Measurements from ENCODE around the gene SLC10A2. TPM values are rescaled to one million over a fixed set of nuclear protein-coding genes. Genes with fewer than 3 reads are reported as not detected.

SLC10A2 gene
- total and polyA plus RNA-seq, 2 of the 4 experiments (the other 2 are of a cell fraction), result not detected

DNA sequence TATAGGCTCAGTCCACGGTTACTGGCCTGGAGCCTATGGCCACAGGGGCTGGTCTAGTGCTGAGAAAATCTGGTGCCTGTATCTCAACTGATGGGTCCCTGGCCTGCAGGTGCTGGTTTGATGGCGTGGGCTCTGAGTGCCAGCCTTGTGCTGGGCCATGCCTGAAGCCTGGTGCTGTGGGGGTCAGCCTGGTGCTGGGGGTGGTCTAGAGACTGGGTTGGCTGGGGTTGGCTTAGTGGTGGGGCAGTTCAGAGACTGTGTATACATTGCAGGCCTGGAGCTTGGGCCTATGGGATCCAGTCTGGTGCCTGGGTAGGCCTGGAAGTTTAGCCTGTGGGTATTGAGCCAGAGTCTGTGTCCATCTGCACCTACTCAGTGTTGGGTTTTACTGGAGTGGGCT lies 36.4 kb downstream of the SLC10A2 start:
- TF ChIP-seq BHLHE40 (IDR thresholded peaks at IDR 0.05; ENCODE audit: low read depth, low read length) (no peak), NFE2L2 (IDR thresholded peaks at IDR 0.05; ENCODE audit: low read depth, low read length) (no peak), SMC3 (IDR thresholded peaks at IDR 0.05; ENCODE audit: low read depth, low read length) (no peak), MAZ (IDR thresholded peaks at IDR 0.05; ENCODE audit: borderline replicate concordance, low read depth, low read length) (no peak), RCOR1 (IDR thresholded peaks at IDR 0.05; ENCODE audit: insufficient replicate concordance, low read length) (no peak), RAD21 (IDR thresholded peaks at IDR 0.05; ENCODE audit: low read length) (no peak), MXI1 (IDR thresholded peaks at IDR 0.05; ENCODE audit: borderline replicate concordance, low read depth, low read length) (no peak), CHD1 (IDR thresholded peaks at IDR 0.05; ENCODE audit: low read depth, low read length) (no peak), RFX5 (IDR thresholded peaks at IDR 0.05; ENCODE audit: low read depth, low read length) (no peak), POLR2A (IDR thresholded peaks at IDR 0.05; ENCODE audit: low read depth, low read length) (no peak), MAFK (IDR thresholded peaks at IDR 0.05; ENCODE audit: low read depth, low read length) (no peak), CEBPB (IDR thresholded peaks at IDR 0.05; ENCODE audit: low read depth, low read length) (no peak), FOS (IDR thresholded peaks at IDR 0.05; ENCODE audit: low read depth, low read length) (no peak)
- TF ChIP-seq, protein P1, sequence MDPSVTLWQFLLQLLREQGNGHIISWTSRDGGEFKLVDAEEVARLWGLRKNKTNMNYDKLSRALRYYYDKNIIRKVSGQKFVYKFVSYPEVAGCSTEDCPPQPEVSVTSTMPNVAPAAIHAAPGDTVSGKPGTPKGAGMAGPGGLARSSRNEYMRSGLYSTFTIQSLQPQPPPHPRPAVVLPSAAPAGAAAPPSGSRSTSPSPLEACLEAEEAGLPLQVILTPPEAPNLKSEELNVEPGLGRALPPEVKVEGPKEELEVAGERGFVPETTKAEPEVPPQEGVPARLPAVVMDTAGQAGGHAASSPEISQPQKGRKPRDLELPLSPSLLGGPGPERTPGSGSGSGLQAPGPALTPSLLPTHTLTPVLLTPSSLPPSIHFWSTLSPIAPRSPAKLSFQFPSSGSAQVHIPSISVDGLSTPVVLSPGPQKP (IDR thresholded peaks at IDR 0.05; ENCODE audit: borderline replicate concordance, low read depth, low read length), result no peak
- TF ChIP-seq, protein P2, sequence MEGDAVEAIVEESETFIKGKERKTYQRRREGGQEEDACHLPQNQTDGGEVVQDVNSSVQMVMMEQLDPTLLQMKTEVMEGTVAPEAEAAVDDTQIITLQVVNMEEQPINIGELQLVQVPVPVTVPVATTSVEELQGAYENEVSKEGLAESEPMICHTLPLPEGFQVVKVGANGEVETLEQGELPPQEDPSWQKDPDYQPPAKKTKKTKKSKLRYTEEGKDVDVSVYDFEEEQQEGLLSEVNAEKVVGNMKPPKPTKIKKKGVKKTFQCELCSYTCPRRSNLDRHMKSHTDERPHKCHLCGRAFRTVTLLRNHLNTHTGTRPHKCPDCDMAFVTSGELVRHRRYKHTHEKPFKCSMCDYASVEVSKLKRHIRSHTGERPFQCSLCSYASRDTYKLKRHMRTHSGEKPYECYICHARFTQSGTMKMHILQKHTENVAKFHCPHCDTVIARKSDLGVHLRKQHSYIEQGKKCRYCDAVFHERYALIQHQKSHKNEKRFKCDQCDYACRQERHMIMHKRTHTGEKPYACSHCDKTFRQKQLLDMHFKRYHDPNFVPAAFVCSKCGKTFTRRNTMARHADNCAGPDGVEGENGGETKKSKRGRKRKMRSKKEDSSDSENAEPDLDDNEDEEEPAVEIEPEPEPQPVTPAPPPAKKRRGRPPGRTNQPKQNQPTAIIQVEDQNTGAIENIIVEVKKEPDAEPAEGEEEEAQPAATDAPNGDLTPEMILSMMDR (conservative IDR thresholded peaks at IDR 0.05; ENCODE audit: low read depth, low read length), result no peak
- TF ChIP-seq, protein P3, sequence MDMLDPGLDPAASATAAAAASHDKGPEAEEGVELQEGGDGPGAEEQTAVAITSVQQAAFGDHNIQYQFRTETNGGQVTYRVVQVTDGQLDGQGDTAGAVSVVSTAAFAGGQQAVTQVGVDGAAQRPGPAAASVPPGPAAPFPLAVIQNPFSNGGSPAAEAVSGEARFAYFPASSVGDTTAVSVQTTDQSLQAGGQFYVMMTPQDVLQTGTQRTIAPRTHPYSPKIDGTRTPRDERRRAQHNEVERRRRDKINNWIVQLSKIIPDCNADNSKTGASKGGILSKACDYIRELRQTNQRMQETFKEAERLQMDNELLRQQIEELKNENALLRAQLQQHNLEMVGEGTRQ (IDR thresholded peaks at IDR 0.05; ENCODE audit: low read depth, low read length), result no peak
- no peaks in the 10 kb centered on the region for H4K20me1 ChIP-seq (ENCODE audit: insufficient read depth, low read length)
- no TSS peak for BruUV-seq (replicated peaks)
- H3K4me3 ChIP-seq (ENCODE audit: insufficient read depth, low read depth, low read length), result no peak overlapping the region
- H2BK15ac ChIP-seq (ENCODE audit: low read depth, low read length), result no peak overlapping the region
- POLR2A ChIA-PET (ENCODE audit: unreplicated experiment), result no interaction called here
- no peak overlapping the region for H3K23ac ChIP-seq (ENCODE audit: low read depth, low read length)
- 60% methylated on average over 1 of the region's 2 CpGs; no CpG with 5 or more reads in 1 of the 2 experiments for WGBS, 2 experiments (ENCODE audit: extremely low coverage in 2 of 2, insufficient read length in 1 of 2)
- no peaks in the 10 kb centered on the region for H3K79me1 ChIP-seq (ENCODE audit: low read depth in 1 of 2, low read length in 2 of 2)
- in situ Hi-C loops (cut with MboI; ENCODE audit: low sequenced_read_pairs), result no loop called here
- H2BK5ac ChIP-seq (ENCODE audit: low read depth, low read length, poor library complexity, severe bottlenecking), result no peak overlapping the region
- intact Hi-C loops (cut with micrococcal nuclease), result no loop called here
- no peak overlapping the region for H3K56ac ChIP-seq (ENCODE audit: extremely low read depth, insufficient read depth, low read length)
- no peak overlapping the region for H3K27ac ChIP-seq (ENCODE audit: insufficient read depth, low read length)
- H2AK9ac ChIP-seq (replicated peaks; ENCODE audit: low read depth, low read length, poor library complexity), result no peak overlapping the region
- dilution Hi-C loops (cut with HindIII; ENCODE audit: low sequenced_read_pairs, unreplicated experiment), result no loop called here
- peaks cover 14% of the 10 kb centered on the region for H3K9me3 ChIP-seq (ENCODE audit: control insufficient read depth, insufficient read depth, low read length)
- no peaks in the 10 kb centered on the region for H3K9me1 ChIP-seq (ENCODE audit: insufficient read depth, low read length)
- H3K4me1 ChIP-seq (ENCODE audit: control insufficient read depth, insufficient read depth, low read length), result no peaks in the 10 kb centered on the region
- H3K4me2 ChIP-seq (ENCODE audit: low read depth, low read length), result no peak overlapping the region
- H2BK120ac ChIP-seq (ENCODE audit: low read depth, low read length), result no peak overlapping the region
- no peak overlapping the region for H3K9ac ChIP-seq (ENCODE audit: low read depth, low read length)
- ATAC-seq (ENCODE audit: low read depth), result no peak
- no peak for DNase-seq
- H4K8ac ChIP-seq (ENCODE audit: low read depth in 2 of 2, low read length in 2 of 2), result no peak overlapping the region
- no peak overlapping the region for H2AFZ ChIP-seq (replicated peaks; ENCODE audit: low read length, poor library complexity)
- no peaks in the 10 kb centered on the region for H3K27me3 ChIP-seq (ENCODE audit: control insufficient read depth, insufficient read depth, low read length)
- no peak overlapping the region for H4K5ac ChIP-seq (ENCODE audit: low read depth, low read length)
- no peak overlapping the region for H3K18ac ChIP-seq (ENCODE audit: low read depth, low read length)
- H3K4ac ChIP-seq (ENCODE audit: low read depth, low read length), result no peak overlapping the region
- no peak overlapping the region for H4K91ac ChIP-seq (ENCODE audit: insufficient read depth, low read depth, low read length)
- CTCF ChIA-PET, result no interaction called here
- no peaks in the 10 kb centered on the region for H3K36me3 ChIP-seq (ENCODE audit: control insufficient read depth, insufficient read depth, low read length)
- H2BK20ac ChIP-seq (ENCODE audit: low read depth, low read length), result no peak overlapping the region
- no peak overlapping the region for H2AK5ac ChIP-seq (ENCODE audit: low read depth, low read length)
- H3K14ac ChIP-seq (replicated peaks; ENCODE audit: low read depth, low read length), result no peak overlapping the region

All from IMR-90 (cell line).